Measurements from ENCODE around the gene RRP36.
A peak's percentile ranks its signal among the peaks of the same experiment; 100 is the strongest.

RRP36 gene

DNA sequence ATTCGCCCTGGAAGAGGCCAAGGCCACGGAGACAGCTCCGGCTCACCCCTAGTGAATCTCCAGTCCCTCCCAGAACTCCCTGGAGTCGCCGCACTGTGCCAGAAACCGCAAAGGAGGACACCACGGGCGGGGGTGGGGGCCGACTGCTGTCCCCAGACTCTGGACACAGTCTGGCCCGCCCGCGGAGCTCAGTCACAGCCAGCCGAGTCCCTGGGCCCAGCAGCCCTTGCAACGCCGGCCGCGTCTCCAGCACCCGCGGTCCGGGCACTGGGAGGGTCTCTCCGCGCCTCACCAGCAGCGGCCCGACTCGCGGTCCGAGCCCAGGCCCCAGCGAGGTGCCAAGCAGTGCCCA is 43.0 kb upstream of the RRP36 start (continued):
- TF ChIP-seq, protein P1, sequence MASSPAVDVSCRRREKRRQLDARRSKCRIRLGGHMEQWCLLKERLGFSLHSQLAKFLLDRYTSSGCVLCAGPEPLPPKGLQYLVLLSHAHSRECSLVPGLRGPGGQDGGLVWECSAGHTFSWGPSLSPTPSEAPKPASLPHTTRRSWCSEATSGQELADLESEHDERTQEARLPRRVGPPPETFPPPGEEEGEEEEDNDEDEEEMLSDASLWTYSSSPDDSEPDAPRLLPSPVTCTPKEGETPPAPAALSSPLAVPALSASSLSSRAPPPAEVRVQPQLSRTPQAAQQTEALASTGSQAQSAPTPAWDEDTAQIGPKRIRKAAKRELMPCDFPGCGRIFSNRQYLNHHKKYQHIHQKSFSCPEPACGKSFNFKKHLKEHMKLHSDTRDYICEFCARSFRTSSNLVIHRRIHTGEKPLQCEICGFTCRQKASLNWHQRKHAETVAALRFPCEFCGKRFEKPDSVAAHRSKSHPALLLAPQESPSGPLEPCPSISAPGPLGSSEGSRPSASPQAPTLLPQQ (tag by site-specific recombination; IDR thresholded peaks at IDR 0.05) = no peak
- no peak for TF ChIP-seq ZNF19 (tag by site-specific recombination; IDR thresholded peaks at IDR 0.05; ENCODE audit: low read depth)
- peak; percentile 53; the same call in 1 of the 2 replicates for TF ChIP-seq ZIC2 (tag by site-specific recombination; IDR thresholded peaks at IDR 0.05)
- TF ChIP-seq KLF16 (tag by site-specific recombination; IDR thresholded peaks at IDR 0.05) = no peak
- peak; percentile 75; the same call in 1 of the 2 replicates for TF ChIP-seq ZNF76 (tag by site-specific recombination; IDR thresholded peaks at IDR 0.05; ENCODE audit: borderline replicate concordance, low read depth)
- TF ChIP-seq, protein P2, sequence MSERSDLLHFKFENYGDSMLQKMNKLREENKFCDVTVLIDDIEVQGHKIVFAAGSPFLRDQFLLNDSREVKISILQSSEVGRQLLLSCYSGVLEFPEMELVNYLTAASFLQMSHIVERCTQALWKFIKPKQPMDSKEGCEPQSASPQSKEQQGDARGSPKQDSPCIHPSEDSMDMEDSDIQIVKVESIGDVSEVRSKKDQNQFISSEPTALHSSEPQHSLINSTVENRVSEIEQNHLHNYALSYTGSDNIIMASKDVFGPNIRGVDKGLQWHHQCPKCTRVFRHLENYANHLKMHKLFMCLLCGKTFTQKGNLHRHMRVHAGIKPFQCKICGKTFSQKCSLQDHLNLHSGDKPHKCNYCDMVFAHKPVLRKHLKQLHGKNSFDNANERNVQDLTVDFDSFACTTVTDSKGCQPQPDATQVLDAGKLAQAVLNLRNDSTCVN (tag by site-specific recombination; optimal IDR thresholded peaks at IDR 0.05) = peak; percentile 58
- TF ChIP-seq ZNF544 (tag by site-specific recombination; IDR thresholded peaks at IDR 0.05) = no peak
- no peak for TF ChIP-seq ZNF571 (tag by site-specific recombination; IDR thresholded peaks at IDR 0.05)
- no peak for TF ChIP-seq ZNF791 (tag by site-specific recombination; IDR thresholded peaks at IDR 0.05)
- no peak for TF ChIP-seq ZNF112 (tag by site-specific recombination; IDR thresholded peaks at IDR 0.05)
- TF ChIP-seq MYNN (tag by site-specific recombination; IDR thresholded peaks at IDR 0.05; ENCODE audit: borderline replicate concordance) = no peak
- TF ChIP-seq ZNF830 (tag by site-specific recombination; IDR thresholded peaks at IDR 0.05; ENCODE audit: low read depth) = no peak
- no peak for TF ChIP-seq SCRT1 (tag by site-specific recombination; IDR thresholded peaks at IDR 0.05; ENCODE audit: borderline replicate concordance)
- TF ChIP-seq, protein P3, sequence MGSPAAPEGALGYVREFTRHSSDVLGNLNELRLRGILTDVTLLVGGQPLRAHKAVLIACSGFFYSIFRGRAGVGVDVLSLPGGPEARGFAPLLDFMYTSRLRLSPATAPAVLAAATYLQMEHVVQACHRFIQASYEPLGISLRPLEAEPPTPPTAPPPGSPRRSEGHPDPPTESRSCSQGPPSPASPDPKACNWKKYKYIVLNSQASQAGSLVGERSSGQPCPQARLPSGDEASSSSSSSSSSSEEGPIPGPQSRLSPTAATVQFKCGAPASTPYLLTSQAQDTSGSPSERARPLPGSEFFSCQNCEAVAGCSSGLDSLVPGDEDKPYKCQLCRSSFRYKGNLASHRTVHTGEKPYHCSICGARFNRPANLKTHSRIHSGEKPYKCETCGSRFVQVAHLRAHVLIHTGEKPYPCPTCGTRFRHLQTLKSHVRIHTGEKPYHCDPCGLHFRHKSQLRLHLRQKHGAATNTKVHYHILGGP (tag by site-specific recombination; IDR thresholded peaks at IDR 0.05) = no peak
- TF ChIP-seq, protein P4, sequence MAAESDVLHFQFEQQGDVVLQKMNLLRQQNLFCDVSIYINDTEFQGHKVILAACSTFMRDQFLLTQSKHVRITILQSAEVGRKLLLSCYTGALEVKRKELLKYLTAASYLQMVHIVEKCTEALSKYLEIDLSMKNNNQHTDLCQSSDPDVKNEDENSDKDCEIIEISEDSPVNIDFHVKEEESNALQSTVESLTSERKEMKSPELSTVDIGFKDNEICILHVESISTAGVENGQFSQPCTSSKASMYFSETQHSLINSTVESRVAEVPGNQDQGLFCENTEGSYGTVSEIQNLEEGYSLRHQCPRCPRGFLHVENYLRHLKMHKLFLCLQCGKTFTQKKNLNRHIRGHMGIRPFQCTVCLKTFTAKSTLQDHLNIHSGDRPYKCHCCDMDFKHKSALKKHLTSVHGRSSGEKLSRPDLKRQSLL (tag by site-specific recombination; IDR thresholded peaks at IDR 0.05) = no peak
- TF ChIP-seq, protein P5, sequence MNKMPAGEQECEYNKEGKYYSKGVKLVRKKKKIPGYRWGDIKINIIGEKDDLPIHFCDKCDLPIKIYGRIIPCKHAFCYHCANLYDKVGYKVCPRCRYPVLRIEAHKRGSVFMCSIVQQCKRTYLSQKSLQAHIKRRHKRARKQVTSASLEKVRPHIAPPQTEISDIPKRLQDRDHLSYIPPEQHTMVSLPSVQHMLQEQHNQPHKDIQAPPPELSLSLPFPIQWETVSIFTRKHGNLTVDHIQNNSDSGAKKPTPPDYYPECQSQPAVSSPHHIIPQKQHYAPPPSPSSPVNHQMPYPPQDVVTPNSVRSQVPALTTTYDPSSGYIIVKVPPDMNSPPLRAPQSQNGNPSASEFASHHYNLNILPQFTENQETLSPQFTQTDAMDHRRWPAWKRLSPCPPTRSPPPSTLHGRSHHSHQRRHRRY (tag by site-specific recombination; IDR thresholded peaks at IDR 0.05) = no peak
- TF ChIP-seq, protein P6, sequence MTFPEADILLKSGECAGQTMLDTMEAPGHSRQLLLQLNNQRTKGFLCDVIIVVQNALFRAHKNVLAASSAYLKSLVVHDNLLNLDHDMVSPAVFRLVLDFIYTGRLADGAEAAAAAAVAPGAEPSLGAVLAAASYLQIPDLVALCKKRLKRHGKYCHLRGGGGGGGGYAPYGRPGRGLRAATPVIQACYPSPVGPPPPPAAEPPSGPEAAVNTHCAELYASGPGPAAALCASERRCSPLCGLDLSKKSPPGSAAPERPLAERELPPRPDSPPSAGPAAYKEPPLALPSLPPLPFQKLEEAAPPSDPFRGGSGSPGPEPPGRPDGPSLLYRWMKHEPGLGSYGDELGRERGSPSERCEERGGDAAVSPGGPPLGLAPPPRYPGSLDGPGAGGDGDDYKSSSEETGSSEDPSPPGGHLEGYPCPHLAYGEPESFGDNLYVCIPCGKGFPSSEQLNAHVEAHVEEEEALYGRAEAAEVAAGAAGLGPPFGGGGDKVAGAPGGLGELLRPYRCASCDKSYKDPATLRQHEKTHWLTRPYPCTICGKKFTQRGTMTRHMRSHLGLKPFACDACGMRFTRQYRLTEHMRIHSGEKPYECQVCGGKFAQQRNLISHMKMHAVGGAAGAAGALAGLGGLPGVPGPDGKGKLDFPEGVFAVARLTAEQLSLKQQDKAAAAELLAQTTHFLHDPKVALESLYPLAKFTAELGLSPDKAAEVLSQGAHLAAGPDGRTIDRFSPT (tag by site-specific recombination; IDR thresholded peaks at IDR 0.05) = no peak
- TF ChIP-seq ZNF202 (tag by site-specific recombination; IDR thresholded peaks at IDR 0.05; ENCODE audit: borderline replicate concordance) = no peak
- no peak for TF ChIP-seq ZNF600 (tag by site-specific recombination; IDR thresholded peaks at IDR 0.05)
- no peak for TF ChIP-seq ZBTB1 (tag by site-specific recombination; IDR thresholded peaks at IDR 0.05)
- TF ChIP-seq ZFP3 (tag by site-specific recombination; IDR thresholded peaks at IDR 0.05; ENCODE audit: low read depth) = no peak
- TF ChIP-seq ZNF426 (tag by site-specific recombination; IDR thresholded peaks at IDR 0.05) = no peak
- TF ChIP-seq, protein P7, sequence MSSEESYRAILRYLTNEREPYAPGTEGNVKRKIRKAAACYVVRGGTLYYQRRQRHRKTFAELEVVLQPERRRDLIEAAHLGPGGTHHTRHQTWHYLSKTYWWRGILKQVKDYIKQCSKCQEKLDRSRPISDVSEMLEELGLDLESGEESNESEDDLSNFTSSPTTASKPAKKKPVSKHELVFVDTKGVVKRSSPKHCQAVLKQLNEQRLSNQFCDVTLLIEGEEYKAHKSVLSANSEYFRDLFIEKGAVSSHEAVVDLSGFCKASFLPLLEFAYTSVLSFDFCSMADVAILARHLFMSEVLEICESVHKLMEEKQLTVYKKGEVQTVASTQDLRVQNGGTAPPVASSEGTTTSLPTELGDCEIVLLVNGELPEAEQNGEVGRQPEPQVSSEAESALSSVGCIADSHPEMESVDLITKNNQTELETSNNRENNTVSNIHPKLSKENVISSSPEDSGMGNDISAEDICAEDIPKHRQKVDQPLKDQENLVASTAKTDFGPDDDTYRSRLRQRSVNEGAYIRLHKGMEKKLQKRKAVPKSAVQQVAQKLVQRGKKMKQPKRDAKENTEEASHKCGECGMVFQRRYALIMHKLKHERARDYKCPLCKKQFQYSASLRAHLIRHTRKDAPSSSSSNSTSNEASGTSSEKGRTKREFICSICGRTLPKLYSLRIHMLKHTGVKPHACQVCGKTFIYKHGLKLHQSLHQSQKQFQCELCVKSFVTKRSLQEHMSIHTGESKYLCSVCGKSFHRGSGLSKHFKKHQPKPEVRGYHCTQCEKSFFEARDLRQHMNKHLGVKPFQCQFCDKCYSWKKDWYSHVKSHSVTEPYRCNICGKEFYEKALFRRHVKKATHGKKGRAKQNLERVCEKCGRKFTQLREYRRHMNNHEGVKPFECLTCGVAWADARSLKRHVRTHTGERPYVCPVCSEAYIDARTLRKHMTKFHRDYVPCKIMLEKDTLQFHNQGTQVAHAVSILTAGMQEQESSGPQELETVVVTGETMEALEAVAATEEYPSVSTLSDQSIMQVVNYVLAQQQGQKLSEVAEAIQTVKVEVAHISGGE (tag by site-specific recombination; conservative IDR thresholded peaks at IDR 0.05; ENCODE audit: low read depth) = no peak
- TF ChIP-seq ZNF221 (tag by site-specific recombination; IDR thresholded peaks at IDR 0.05; ENCODE audit: borderline replicate concordance) = no peak
